ENCODE measurements around the gene MRM1. TPM values are rescaled to one million over a fixed set of nuclear protein-coding genes. Genes with fewer than 3 reads are reported as not detected.

MRM1 gene, protein sequence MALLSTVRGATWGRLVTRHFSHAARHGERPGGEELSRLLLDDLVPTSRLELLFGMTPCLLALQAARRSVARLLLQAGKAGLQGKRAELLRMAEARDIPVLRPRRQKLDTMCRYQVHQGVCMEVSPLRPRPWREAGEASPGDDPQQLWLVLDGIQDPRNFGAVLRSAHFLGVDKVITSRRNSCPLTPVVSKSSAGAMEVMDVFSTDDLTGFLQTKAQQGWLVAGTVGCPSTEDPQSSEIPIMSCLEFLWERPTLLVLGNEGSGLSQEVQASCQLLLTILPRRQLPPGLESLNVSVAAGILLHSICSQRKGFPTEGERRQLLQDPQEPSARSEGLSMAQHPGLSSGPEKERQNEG
- total RNA-seq: 10 to 100 TPM in 3 of 4 donors, 1 to 10 TPM in 1; 9.5 to 20.9 (median 11.5) TPM

DNA sequence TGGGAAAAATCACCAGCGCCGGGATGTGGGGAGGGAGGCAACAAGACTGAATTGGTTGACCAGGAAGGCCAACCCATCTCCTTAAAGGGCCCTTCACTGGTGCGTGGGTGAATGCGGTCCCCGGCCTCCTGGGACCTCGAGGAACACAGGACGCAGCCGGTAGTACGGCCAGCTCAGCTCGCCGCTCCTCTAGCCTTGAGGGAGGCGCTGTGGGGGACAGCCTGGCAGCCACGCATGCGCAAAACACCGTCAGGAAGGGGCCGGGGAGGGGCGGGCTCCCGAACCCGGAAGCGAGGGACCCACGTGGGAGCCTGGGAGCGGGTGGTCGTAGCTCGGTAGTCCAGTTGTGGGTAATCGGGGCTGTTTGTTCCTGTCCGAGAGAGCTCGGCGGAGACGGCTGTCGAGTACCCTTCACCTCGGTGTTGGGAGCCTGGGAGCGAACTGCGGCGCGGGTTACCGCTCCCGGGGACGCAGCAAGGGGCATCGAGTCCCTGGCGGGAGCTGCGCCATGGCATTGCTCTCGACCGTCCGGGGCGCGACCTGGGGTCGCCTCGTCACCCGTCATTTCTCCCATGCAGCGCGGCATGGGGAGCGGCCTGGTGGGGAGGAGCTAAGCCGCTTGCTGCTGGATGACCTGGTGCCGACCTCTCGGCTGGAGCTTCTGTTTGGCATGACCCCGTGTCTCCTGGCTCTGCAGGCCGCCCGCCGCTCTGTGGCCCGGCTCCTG, at the start of gene MRM1:
Gene MRM1, plus strand, starts transcription at position 281 of the 727 bp plus-strand sequence. Its CDS starts 228 bp downstream, at position 509.
- peak; percentile 95 for DNase-seq
- Histone ChIP-seq H3K9me3 (no peaks in the 10 kb centered on the region), H3K36me3 (no peaks in the 10 kb centered on the region), H3K27me3 (no peaks in the 10 kb centered on the region), H3K4me1 (peaks cover 10 to 63% (median 51%) of the 10 kb centered on the region in 4 donors), H3K4me3 (peak within 1 kb of the TSS; percentile 61 to 98 (median 82)), H3K27ac (peak within 1 kb of the TSS; percentile 85 to 96 (median 90))
- in situ Hi-C loops (cut with MboI; ENCODE audit: low pct_ligation_motif_present in 1 of 4, low pct_unique_long_range_greater_than_20kb in 1 of 4, low sequenced_read_pairs in 3 of 4) (loop anchor here in 2 of 4 donors (25.0 kb wide), 2 partner anchors 636 to 786 kb away; partner anchors contain the start of gene C17orf78 (in 2 of the 2)), intact Hi-C loops (cut with DNase I; ENCODE audit: low total_unique reads) (no loop called here)
- TF ChIP-seq POLR2AphosphoS5 (IDR thresholded peaks at IDR 0.05): peak; percentile 82 to 89 (median 83)
- peak; percentile 77 for TF ChIP-seq POLR2A (IDR thresholded peaks at IDR 0.05)
- TF ChIP-seq, protein P1, sequence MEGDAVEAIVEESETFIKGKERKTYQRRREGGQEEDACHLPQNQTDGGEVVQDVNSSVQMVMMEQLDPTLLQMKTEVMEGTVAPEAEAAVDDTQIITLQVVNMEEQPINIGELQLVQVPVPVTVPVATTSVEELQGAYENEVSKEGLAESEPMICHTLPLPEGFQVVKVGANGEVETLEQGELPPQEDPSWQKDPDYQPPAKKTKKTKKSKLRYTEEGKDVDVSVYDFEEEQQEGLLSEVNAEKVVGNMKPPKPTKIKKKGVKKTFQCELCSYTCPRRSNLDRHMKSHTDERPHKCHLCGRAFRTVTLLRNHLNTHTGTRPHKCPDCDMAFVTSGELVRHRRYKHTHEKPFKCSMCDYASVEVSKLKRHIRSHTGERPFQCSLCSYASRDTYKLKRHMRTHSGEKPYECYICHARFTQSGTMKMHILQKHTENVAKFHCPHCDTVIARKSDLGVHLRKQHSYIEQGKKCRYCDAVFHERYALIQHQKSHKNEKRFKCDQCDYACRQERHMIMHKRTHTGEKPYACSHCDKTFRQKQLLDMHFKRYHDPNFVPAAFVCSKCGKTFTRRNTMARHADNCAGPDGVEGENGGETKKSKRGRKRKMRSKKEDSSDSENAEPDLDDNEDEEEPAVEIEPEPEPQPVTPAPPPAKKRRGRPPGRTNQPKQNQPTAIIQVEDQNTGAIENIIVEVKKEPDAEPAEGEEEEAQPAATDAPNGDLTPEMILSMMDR (IDR thresholded peaks at IDR 0.05): peak in 2 of 5 experiments; percentile 19 to 32
- no peak for TF ChIP-seq EP300 (IDR thresholded peaks at IDR 0.05; ENCODE audit: low read depth)
- 0% methylated on average over 2 to 36 of the region's 60 CpGs for WGBS, 2 donors (ENCODE audit: low coverage in 1 of 2)

DNA sequence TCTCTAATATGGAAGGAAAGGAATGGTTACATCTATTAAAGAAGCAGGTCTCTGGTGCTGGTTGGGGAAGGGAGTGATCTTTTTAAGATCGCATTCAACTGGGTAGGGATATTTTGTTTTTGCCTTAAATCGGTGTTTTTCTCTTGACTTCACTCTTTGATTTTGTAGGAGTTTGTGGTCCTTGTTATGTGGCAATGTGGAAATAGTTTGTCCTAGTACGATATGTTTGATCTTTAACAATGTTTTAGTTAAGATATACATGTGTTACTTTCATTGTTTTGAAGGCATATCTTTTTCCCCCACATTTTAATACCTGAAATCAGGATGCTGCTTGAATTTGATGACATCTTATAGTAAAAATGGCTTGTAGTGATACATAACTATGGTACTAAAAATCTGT, 47.9 kb upstream of the MRM1 start:
- Histone ChIP-seq H3K36me3 (peaks cover 0 to 24% (median 11%) of the 10 kb centered on the region in 4 donors), H3K27me3 (no peaks in the 10 kb centered on the region), H3K27ac (no peak overlapping the region), H3K4me1 (peaks cover 8 to 58% (median 30%) of the 10 kb centered on the region in 4 donors), H3K9me3 (no peaks in the 10 kb centered on the region), H3K4me3 (no peak overlapping the region)
- WGBS, 2 donors (ENCODE audit: low coverage in 1 of 2): 93% methylated on average over 3 of the region's 3 CpGs
- DNase-seq: no peak
- TF ChIP-seq POLR2A (IDR thresholded peaks at IDR 0.05) (no peak), POLR2AphosphoS5 (IDR thresholded peaks at IDR 0.05) (no peak), EP300 (IDR thresholded peaks at IDR 0.05; ENCODE audit: low read depth) (no peak)
- TF ChIP-seq, protein P1 (IDR thresholded peaks at IDR 0.05): no peak
- intact Hi-C loops (cut with DNase I; ENCODE audit: low total_unique reads): no loop called here
- in situ Hi-C loops (cut with MboI; ENCODE audit: low pct_ligation_motif_present in 1 of 4, low pct_unique_long_range_greater_than_20kb in 1 of 4, low sequenced_read_pairs in 3 of 4): no loop called here

DNA sequence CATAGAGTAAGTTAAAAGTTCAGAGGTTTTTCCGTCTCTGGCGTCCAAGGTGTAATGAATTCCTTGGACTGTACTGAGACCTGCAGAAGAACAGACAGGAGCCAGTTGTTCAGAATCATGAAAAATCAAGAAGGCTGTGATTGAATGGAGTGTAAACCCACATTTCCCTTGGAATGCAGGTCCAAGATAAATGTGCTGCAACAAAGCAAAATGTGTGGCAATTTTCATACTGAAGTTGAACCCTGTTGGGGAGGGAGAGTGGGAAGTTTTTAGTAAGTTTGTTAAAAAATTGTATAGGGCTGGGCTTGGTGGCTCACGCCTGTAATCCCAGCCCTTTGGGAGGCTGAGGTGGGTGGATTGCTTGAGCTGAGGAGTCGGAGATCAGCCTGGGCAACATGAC, 35.3 kb upstream of the MRM1 start:
- WGBS, 2 donors (ENCODE audit: low coverage in 1 of 2): 95 to 100% methylated on average over 4 of the region's 4 CpGs
- in situ Hi-C loops (cut with MboI; ENCODE audit: low pct_ligation_motif_present in 1 of 4, low pct_unique_long_range_greater_than_20kb in 1 of 4, low sequenced_read_pairs in 3 of 4): no loop called here
- H3K4me1 ChIP-seq: no peaks in the 10 kb centered on the region

DNA sequence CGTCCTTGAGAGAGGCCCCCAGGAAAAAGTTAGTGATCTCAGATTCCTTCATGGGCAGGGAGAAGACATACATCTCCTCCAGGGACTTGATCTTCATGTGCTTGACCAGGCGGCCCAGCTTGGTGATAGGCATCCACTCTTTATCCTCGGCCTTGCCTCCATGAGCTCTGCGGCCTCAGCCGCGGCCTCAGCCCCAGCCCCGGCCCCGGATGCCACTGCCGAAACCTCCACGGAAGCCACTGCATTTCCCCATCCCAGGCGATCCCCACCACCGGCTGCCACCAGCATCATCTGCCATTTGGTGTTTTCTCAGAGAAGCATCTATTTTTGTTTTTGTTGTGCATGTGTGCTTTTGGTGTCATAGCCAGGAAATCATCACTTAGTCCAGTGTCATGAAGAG, 26.4 kb upstream of the MRM1 start:
- Histone ChIP-seq H3K4me3 (no peak overlapping the region), H3K4me1 (no peaks in the 10 kb centered on the region), H3K27ac (no peak overlapping the region), H3K27me3 (no peaks in the 10 kb centered on the region), H3K9me3 (no peaks in the 10 kb centered on the region), H3K36me3 (peaks cover 0 to 67% (median 23%) of the 10 kb centered on the region in 4 donors)
- TF ChIP-seq, protein P1 (IDR thresholded peaks at IDR 0.05): no peak
- TF ChIP-seq EP300 (IDR thresholded peaks at IDR 0.05; ENCODE audit: low read depth) (no peak), POLR2AphosphoS5 (IDR thresholded peaks at IDR 0.05) (no peak)
- in situ Hi-C loops (cut with MboI; ENCODE audit: low pct_ligation_motif_present in 1 of 4, low pct_unique_long_range_greater_than_20kb in 1 of 4, low sequenced_read_pairs in 3 of 4): no loop called here
- DNase-seq: no peak
- intact Hi-C loops (cut with DNase I; ENCODE audit: low total_unique reads): no loop called here
- 97% methylated on average over 12 of the region's 12 CpGs; no CpG with 5 or more reads in 1 of the 2 donors for WGBS, 2 donors (ENCODE audit: low coverage in 1 of 2)

More for the DNA sequence above, 35.3 kb upstream of the MRM1 start:
- intact Hi-C loops (cut with DNase I; ENCODE audit: low total_unique reads): no loop called here
- H3K27me3 ChIP-seq: no peaks in the 10 kb centered on the region
- no peak overlapping the region for H3K27ac ChIP-seq
- TF ChIP-seq POLR2A (IDR thresholded peaks at IDR 0.05): no peak
- no peak for TF ChIP-seq EP300 (IDR thresholded peaks at IDR 0.05; ENCODE audit: low read depth)
- no peak for TF ChIP-seq POLR2AphosphoS5 (IDR thresholded peaks at IDR 0.05)
- no peak for DNase-seq
- H3K4me3 ChIP-seq: no peak overlapping the region
- no peaks in the 10 kb centered on the region for H3K9me3 ChIP-seq
- H3K36me3 ChIP-seq: peaks cover 0 to 88% (median 34%) of the 10 kb centered on the region in 4 donors

Measured in transverse colon (tissue), 4 donors.